Smooth muscle cell (in vitro differentiated cells): Measurements from ENCODE around the gene RHOBTB1. TPM values are rescaled to one million over a fixed set of nuclear protein-coding genes. Genes with fewer than 3 reads are reported as not detected.
A peak's percentile ranks its signal among the peaks of the same experiment; 100 is the strongest.

Experiments used
- DNase-seq: peaks from one replicate; lab custom pipeline; 2025; ENCODE audit not compliant: unreplicated experiment; lab: John Stamatoyannopoulos, UW
- H2AFZ ChIP-seq: fragments of 200-600 bp; sonication (generic); 2 replicates; pipeline ENCODE4 v1.6.0; 2016; ENCODE audit warnings: antibody characterized with exemption, low read depth, mild to moderate bottlenecking
- H3F3A ChIP-seq: fragments of 200-600 bp; sonication (generic); 2 replicates; pipeline ENCODE4 v1.6.0; 2017; ENCODE audit warnings: antibody characterized with exemption, low read depth
- H3K27ac ChIP-seq: fragments of 200-600 bp; sonication (generic); 2 replicates; pipeline ENCODE4 v1.5.1; 2016; ENCODE audit warnings: low read depth, mild to moderate bottlenecking
- H3K27me3 ChIP-seq: fragments of 200-600 bp; sonication (generic); 2 replicates; pipeline ENCODE4 v1.6.1; 2016; ENCODE audit warnings: low read depth, mild to moderate bottlenecking
- H3K36me3 ChIP-seq: fragments of 200-600 bp; sonication (generic); 2 replicates; pipeline ENCODE4 v1.5.1; 2016; ENCODE audit warnings: low read depth
- H3K4me1 ChIP-seq: fragments of 200-600 bp; sonication (generic); 2 replicates; pipeline ENCODE4 v1.5.1; 2016; ENCODE audit warnings: low read depth
- H3K4me2 ChIP-seq: fragments of 200-600 bp; sonication (generic); 2 replicates; pipeline ENCODE4 v1.6.0; 2016; ENCODE audit warnings: mild to moderate bottlenecking
- H3K4me3 ChIP-seq: fragments of 200-600 bp; sonication (generic); 2 replicates; pipeline ENCODE4 v1.5.1; 2016; ENCODE audit warnings: mild to moderate bottlenecking
- H3K79me2 ChIP-seq: fragments of 200-600 bp; sonication (generic); 2 replicates; pipeline ENCODE4 v1.6.0; 2016; ENCODE audit warnings: low read depth, mild to moderate bottlenecking
- H3K9ac ChIP-seq: fragments of 200-600 bp; sonication (generic); 2 replicates; pipeline ENCODE4 v1.6.0; 2016; ENCODE audit warnings: low read depth
- H3K9me3 ChIP-seq: fragments of 200-600 bp; sonication (generic); replicated peaks from 2 replicates; pipeline ENCODE4 v1.5.1; 2016; ENCODE audit warnings: low read depth
- H4K20me1 ChIP-seq: fragments of 200-600 bp; sonication (generic); 2 replicates; pipeline ENCODE4 v1.6.0; 2016; ENCODE audit warnings: low read depth
- CTCF ChIP-seq: fragments of 200-600 bp; sonication (generic); IDR thresholded peaks from 2 replicates; pipeline ENCODE4 v1.5.1; 2017; ENCODE audit warnings: borderline replicate concordance, mild to moderate bottlenecking, antibody characterized with exemption; ENCODE audit not compliant: insufficient read depth, poor library complexity, severe bottlenecking
- whole genome bisulfite sequencing: methylation state at CpG from one replicate; pipeline ENCODE4 v1.1.7; 2016; ENCODE audit warnings: low lambda C conversion rate; 5-methylcytosine and 5-hydroxymethylcytosine counted together
- polyA plus RNA-seq: library from polyadenylated mRNA; unstranded; fragments of >200 nt; fragmentation: Nextera tagmentation; extraction: Ambion mirVana; gene quantifications from 2 replicates; pipeline ENCODE4 v1.2.1, GENCODE V29; 2016
- total RNA-seq: library from RNA; depleted of rRNA; stranded (reverse); fragments of >200 nt; gene quantifications from 2 replicates; pipeline ENCODE4 v1.2.3, GENCODE V29; 2014

RHOBTB1 gene
- total and polyA plus RNA-seq, 2 experiments from 2014 or later: 33.7 to 49.1 TPM

- H3K36me3 ChIP-seq: no peaks in the 10 kb centered on the region
- H2AFZ ChIP-seq: no peak overlapping the region
- H3K9ac ChIP-seq: no peak overlapping the region
- H3K9me3 ChIP-seq: no peaks in the 10 kb centered on the region
- H3K4me2 ChIP-seq: peak overlapping the region; percentile 26
- peaks cover 20% of the 10 kb centered on the region for H3F3A ChIP-seq
- peaks cover 13% of the 10 kb centered on the region for H3K4me1 ChIP-seq
- no peaks in the 10 kb centered on the region for H3K79me2 ChIP-seq
- H3K27me3 ChIP-seq: no peaks in the 10 kb centered on the region
- no peak for TF ChIP-seq CTCF
- no peak for DNase-seq
- WGBS: 59% methylated on average over 2 of the region's 2 CpGs
- no peaks in the 10 kb centered on the region for H4K20me1 ChIP-seq
- H3K4me3 ChIP-seq: no peak overlapping the region
- peak overlapping the region; percentile 90 for H3K27ac ChIP-seq
These were observed 12.0 kb upstream of the RHOBTB1 start for GRCh38 chr10:60955957-60956425.

DNA sequence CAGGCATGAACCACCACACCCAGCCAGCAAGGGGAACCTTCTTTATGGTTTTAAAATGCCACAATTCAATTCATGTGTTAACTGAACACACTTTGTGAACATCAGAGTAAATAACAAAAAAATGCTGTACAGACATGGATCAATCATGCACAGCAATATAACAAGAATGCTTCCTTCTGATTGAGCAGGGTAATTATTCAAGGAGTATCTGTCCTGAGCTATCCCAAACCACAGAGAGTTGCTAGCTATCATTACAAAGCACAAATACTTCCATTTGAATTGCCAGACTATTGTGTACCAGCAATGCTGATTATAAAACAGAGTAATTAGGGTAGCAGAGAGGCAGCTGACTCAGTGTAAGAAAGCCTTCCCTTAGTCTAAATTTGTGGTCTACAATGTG is 11.3 kb upstream of the RHOBTB1 start:
- no peak overlapping the region for H3K4me3 ChIP-seq
- no peaks in the 10 kb centered on the region for H3K27me3 ChIP-seq
- no peaks in the 10 kb centered on the region for H3K9me3 ChIP-seq
- H3K9ac ChIP-seq: no peak overlapping the region
- H3K27ac ChIP-seq: peak overlapping the region; percentile 90
- peaks cover 20% of the 10 kb centered on the region for H3F3A ChIP-seq
- no peak for TF ChIP-seq CTCF
- H3K4me2 ChIP-seq: peak overlapping the region; percentile 26
- no peak for DNase-seq
- H3K4me1 ChIP-seq: peaks cover 13% of the 10 kb centered on the region
- H4K20me1 ChIP-seq: no peaks in the 10 kb centered on the region
- H3K36me3 ChIP-seq: no peaks in the 10 kb centered on the region
- H2AFZ ChIP-seq: no peak overlapping the region
- H3K79me2 ChIP-seq: no peaks in the 10 kb centered on the region

DNA sequence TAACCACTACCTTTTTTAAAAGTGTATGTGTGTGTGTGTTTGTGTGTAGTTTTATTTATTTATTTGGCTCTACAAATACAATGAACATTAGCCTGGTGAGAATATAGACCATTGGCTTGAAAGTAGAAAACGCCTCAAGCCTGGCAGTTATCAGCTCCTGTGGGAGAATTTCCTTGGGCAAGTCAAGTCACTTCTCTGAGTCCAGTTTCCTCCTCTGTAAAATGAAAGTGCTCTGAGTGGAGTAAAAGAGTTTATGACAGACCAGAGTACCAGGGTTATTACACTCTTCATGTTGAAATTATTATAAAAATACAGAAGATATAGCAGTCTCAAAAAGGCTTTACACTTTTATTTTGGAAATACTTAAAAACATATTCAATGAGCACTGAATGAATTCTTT is 10.1 kb upstream of the RHOBTB1 start:
- H3K27me3 ChIP-seq: no peaks in the 10 kb centered on the region
- H4K20me1 ChIP-seq: no peaks in the 10 kb centered on the region
- H3F3A ChIP-seq: peaks cover 20% of the 10 kb centered on the region
- no peaks in the 10 kb centered on the region for H3K9me3 ChIP-seq
- H2AFZ ChIP-seq: no peak overlapping the region
- no peak overlapping the region for H3K4me2 ChIP-seq
- no peak overlapping the region for H3K9ac ChIP-seq
- H3K4me3 ChIP-seq: no peak overlapping the region
- peak overlapping the region; percentile 90 for H3K27ac ChIP-seq
- no peaks in the 10 kb centered on the region for H3K36me3 ChIP-seq
- H3K79me2 ChIP-seq: no peaks in the 10 kb centered on the region
- no peak for TF ChIP-seq CTCF
- 95% methylated on average over 1 of the region's 1 CpG for WGBS
- no peak for DNase-seq
- peaks cover 13% of the 10 kb centered on the region for H3K4me1 ChIP-seq

DNA sequence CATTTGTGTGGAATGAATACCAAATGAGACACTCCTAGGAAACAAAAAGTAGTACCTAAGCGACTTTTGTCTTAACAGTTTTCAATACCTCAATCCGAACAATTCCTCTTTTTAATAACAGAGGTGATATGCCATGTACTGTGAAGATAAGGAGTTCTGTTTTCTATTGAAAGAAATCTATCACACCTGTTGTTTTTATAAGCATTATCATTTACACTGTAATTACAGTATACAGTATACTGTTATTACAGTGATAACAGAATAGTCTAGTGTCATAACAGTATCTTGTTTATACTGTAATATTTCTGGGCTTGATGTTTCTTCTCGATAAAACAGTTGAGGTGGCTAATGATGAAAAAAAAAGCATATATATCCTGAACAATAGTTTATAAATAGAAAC is 9.4 kb upstream of the RHOBTB1 start:
- Histone ChIP-seq H3K4me1 (peaks cover 13% of the 10 kb centered on the region), H3K9ac (no peak overlapping the region), H3K4me3 (no peak overlapping the region), H3K27ac (no peak overlapping the region), H3K4me2 (no peak overlapping the region), H4K20me1 (no peaks in the 10 kb centered on the region), H3K27me3 (no peaks in the 10 kb centered on the region), H3F3A (peaks cover 20% of the 10 kb centered on the region), H3K9me3 (no peaks in the 10 kb centered on the region), H3K36me3 (no peaks in the 10 kb centered on the region), H2AFZ (no peak overlapping the region), H3K79me2 (no peaks in the 10 kb centered on the region)
- no peak for TF ChIP-seq CTCF
- 94% methylated on average over 3 of the region's 3 CpGs for WGBS
- DNase-seq: no peak
